ENCODE results near the gene SESTD1.
"Not testable (repeated sequence)": the region's sequence is repeated elsewhere in the genome, so short reads cannot be mapped to it uniquely, and the experiment has no call there.

Gene SESTD1

DNA sequence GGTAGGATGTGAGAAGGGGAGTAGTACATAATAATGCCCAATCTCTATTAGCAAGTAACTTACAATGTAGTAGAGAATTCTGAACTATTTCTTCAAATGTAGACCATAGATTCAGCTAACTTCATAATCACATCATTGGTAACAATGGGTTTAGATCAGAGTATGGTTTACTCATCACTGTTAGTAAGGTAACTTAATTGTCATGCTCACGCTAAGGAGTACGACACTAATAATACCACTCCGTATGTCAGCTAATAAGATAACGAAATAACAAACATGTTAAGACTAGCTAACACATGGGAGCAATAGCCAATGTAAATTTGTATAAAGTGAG is 158.3 kb downstream of the SESTD1 start:
- DNase-seq (ENCODE audit: low read depth in 2 of 2), result no peak

GRCh38 chr2:179104736-179105135 is 159.9 kb downstream of the SESTD1 start:
- DNase-seq (ENCODE audit: low read depth in 2 of 2), result no peak

GRCh38 chr2:179098080-179098689 is 166.4 kb downstream of the SESTD1 start:
- DNase-seq (ENCODE audit: low read depth in 2 of 2), result no peak

- DNase-seq (ENCODE audit: low read depth in 2 of 2), result no peak
Observed at GRCh38 chr2:179097131-179097530, 167.5 kb downstream of the SESTD1 start.

DNA sequence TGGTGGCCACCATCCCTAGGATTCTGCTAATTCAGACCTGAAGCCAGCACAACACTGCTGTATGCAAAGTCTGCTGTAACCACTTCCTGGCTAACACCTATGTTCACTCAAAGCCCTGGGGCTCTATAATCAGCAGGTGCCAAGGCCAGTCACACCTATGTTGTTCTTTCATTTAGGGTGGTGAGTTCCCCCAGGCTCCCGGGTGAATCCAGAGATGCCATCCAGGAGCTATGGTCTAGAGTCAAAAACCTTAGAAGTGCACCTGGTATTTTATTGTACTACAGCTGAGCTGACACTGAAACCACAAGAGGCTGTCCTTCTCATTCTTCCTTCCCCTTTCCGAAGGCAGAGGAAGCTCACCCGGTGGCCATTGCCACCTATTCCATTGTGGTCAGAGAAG is 168.5 kb downstream of the SESTD1 start:
- no peak for DNase-seq (ENCODE audit: low read depth in 2 of 2)

DNA sequence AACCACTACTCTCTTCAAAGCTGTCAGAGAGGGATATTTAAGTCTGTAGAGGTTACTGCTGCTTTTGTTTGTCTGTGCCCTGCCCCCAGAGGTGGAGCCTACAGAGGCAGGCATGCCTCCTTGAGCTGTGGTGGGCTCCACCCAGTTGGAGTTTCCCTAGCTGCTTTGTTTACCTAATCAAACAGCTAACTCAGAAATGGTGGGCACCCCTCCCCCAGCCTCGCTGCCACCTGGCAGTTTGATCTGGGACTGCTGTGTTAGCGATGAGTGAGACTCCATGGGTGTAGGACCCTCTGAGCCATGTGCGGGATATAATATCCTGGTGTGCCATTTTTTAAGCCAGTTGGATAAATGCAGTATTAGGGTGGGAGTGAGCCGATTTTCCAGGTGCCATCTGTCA is 171.7 kb downstream of the SESTD1 start:
- DNase-seq (ENCODE audit: low read depth in 2 of 2), result not testable (repeated sequence)

DNA sequence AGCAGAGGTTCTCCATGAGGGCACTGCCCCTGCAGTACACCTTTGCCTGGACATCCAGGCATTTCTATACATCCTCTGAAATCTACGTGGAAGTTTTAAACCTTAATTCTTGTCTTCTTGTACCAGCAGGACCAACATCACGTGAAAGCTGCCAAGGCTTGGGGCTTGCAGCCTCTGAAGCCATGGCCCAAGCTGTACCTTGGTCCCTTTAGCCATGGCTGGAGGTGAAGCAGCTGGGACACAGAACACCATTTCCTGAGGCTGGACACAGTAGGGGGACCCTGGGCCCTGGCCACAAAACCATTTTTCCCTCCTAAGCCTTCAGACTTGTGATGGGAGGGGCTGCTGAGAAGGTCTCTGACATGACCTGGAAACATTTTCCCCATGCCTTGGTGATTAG is 181.9 kb downstream of the SESTD1 start:
- no peak for DNase-seq (ENCODE audit: low read depth in 2 of 2)

DNA sequence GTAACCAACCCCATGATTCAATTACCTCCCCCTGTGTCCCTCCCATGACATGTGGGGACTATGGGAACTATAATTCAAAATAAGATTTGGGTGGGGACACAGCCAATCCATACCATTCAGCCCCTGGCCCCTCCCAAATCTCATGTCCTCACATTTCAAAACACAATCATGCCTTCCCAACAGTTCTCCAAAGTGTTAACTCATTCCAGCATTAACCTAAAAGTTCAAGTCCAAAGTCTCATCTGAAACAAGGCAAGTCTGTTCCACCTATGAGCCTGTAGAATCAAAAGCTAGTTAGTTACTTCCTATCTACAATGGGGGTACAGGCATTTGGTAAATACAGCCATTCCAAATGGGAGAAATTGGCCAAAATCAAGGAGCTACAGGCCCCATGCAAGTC is 182.7 kb downstream of the SESTD1 start:
- DNase-seq (ENCODE audit: low read depth in 2 of 2), result no peak

DNA sequence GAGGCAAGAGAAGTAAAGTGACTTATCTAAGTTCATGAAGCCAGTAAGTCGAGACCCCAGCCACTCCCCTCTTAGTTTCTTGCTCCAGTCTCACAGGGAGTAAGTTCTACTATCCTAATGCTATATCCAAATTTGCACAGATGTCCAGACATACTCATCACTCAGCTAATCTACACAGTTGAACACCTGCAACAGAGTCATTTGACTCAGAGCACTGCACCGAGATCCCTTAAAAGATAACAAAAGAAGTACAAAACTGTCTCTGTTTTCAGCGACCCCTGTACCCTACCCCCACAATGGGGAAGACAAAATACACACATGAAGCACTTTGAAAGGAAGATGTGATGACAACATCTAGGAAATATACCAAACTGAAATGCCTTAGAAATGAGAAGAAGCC is 192.1 kb downstream of the SESTD1 start:
- DNase-seq (ENCODE audit: low read depth in 2 of 2), result no peak

DNA sequence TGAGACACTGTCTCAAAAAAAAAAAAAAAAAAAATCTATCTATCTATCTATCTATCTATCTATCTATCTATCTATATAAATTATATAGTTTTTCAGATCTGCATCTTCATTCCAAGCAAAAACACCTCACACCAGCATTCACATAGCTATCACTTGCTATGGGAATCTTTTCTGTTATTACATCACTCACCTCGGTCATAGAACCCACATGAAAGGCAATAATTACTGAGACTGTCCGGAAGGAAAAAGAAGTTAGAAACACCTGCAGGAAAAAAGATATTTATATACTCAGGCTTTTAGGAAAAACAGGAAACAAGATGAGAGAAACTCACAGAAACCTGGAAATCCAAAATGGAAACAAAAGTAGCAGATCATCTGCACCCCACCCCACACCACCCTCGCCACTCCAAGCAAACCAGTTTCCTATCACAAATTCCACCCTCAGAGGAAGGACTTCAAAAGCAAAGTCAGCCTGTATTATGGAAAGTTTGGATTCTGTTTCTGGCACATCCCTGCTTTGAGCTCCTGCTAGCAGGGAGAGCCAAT is 192.7 kb downstream of the SESTD1 start:
- DNase-seq (ENCODE audit: low read depth in 2 of 2), result no peak

DNA sequence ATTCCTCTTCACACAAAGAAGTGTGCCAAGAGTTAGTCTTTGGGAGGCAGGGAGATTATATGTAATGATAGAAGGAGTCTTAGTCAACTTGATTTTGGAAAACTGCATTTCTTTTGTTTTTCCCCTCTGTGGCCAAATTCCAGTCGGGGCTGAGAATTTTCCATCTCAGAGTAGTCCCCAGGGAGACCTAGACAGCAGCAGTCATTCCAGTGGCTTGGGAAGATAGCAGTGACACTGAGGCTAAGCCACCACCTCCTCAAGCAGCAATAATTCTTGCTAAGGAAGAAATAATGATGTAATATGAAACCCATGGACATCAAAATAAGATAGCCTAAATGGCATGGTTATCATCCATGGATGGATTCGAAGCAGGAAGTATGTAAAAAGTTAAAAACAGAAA is 193.7 kb downstream of the SESTD1 start:
- no peak for DNase-seq (ENCODE audit: low read depth in 2 of 2)

DNA sequence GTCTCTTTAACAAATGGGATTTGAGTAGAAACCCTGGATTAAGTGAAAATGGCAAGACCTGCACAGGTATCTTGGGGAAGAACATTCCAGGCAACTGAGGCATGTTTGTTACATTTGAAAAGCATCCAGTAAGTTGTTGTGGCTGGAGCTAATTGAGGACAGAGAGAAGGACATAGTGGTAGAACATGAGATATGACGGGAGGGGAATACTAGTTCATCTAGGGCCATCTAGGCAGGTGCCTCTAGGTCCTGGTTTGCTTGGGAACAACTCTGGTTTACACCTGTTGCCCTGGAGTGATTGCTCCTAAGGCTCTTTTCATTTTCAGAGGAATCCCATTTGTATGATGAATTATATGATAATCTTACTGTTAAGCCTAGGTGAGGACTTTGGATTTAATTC is 194.9 kb downstream of the SESTD1 start:
- no peak for DNase-seq (ENCODE audit: low read depth in 2 of 2)

DNA sequence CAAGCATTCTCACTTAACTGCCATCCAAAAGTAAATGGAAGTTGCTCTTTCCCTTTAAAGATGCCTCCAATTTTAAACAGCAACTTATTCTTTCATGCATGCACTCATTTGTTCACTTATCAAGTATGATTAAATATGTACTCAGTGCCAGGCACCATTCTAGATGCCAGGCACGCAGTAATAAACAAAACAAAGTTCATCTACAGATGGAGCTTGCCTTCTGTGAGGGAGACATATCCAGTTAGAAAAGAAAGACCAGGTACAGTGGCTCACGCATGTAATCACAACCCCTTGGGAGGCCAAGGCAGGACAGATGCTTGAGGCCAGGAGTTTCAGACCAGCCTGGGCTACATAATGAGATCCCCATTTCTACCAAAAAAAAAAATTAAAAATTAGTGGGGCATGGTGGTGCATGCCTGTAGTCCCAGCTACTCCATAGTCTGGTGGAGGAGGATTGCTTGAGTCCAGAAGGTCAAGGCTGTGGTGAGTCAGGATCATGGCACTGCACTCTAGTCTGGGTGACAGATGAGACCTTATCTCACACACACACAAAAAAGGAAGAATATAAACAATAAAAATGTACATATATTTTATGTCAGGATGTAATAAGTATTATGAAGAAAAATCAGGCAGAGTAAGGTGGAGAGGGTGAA is 195.5 kb downstream of the SESTD1 start:
- DNase-seq (ENCODE audit: low read depth in 2 of 2), result no peak

- no peak for DNase-seq (ENCODE audit: low read depth in 2 of 2)
Observed at GRCh38 chr2:179059026-179059700, 205.5 kb downstream of the SESTD1 start.

DNA sequence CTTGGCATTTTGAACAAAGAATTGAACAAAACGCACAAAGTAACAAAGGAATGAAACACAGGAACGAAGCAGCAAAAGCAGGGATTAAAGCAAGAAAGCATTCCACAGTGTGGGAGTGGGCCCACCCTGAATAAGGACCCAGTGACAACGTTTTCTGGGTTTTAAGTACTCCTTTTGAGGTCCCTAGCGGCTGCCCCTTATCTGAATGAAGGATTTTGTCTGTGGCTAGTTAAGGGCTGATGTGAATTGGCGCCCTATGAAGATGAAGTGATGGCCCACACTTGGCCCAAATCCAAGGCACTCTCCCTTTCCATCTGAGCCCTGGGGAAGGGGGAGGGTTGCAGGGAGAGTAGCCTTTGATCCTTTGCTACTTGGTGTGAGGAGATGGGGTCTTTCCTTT is 206.9 kb downstream of the SESTD1 start:
- no peak for DNase-seq (ENCODE audit: low read depth in 2 of 2)

GRCh38 chr2:179053568-179053967 is 211.1 kb downstream of the SESTD1 start:
- DNase-seq (ENCODE audit: low read depth in 2 of 2), result not testable (repeated sequence)
